Neural progenitor cell (in vitro differentiated cells): ENCODE results near the gene AGBL4. TPM values are rescaled to one million over a fixed set of nuclear protein-coding genes. Genes with fewer than 3 reads are reported as not detected.

Source experiments
- DNase-seq: peaks from one replicate; pipeline ENCODE4 v3.0.0-alpha.2; 2016; ENCODE audit warnings: low spot score
- H2AFZ ChIP-seq: fragments of 200-600 bp; sonication (generic); replicated peaks from 2 replicates; pipeline ENCODE4 v1.6.1; 2016; ENCODE audit warnings: antibody characterized with exemption
- H3F3A ChIP-seq: fragments of 200-600 bp; sonication (generic); 2 replicates; pipeline ENCODE4 v1.6.1; 2016; ENCODE audit warnings: antibody characterized with exemption, low read depth
- H3K27ac ChIP-seq: fragments of 200-600 bp; sonication (generic); 2 replicates; pipeline ENCODE4 v1.5.1; 2016; ENCODE audit warnings: mild to moderate bottlenecking
- H3K27me3 ChIP-seq: fragments of 200-600 bp; sonication (generic); 2 replicates; pipeline ENCODE4 v1.6.1; 2016; ENCODE audit warnings: mild to moderate bottlenecking, moderate library complexity
- H3K36me3 ChIP-seq: fragments of 200-600 bp; sonication (generic); 2 replicates; pipeline ENCODE4 v1.5.1; 2016
- H3K4me1 ChIP-seq: fragments of 200-600 bp; sonication (generic); 2 replicates; pipeline ENCODE4 v1.6.1; 2016; ENCODE audit warnings: mixed run types
- H3K4me2 ChIP-seq: fragments of 200-600 bp; sonication (generic); 2 replicates; pipeline ENCODE4 v1.6.1; 2016
- H3K4me3 ChIP-seq: fragments of 200-600 bp; sonication (generic); 2 replicates; pipeline ENCODE4 v1.5.1; 2016
- H3K79me2 ChIP-seq: fragments of 200-600 bp; sonication (generic); 2 replicates; pipeline ENCODE4 v1.6.1; 2016; ENCODE audit warnings: low read depth
- H3K9ac ChIP-seq: fragments of 200-600 bp; sonication (generic); 2 replicates; pipeline ENCODE4 v1.6.1; 2016
- H3K9me3 ChIP-seq: fragments of 200-600 bp; sonication (generic); 2 replicates; pipeline ENCODE4 v1.5.1; 2016; ENCODE audit warnings: low read depth
- H4K20me1 ChIP-seq: fragments of 200-600 bp; sonication (generic); 2 replicates; pipeline ENCODE4 v1.6.1; 2016; ENCODE audit warnings: low read depth
- H3K27ac Mint-ChIP-seq: 3 replicates; pipeline ENCODE4 v1.8.0; 2021; ENCODE audit warnings: mixed read lengths
- H3K27me3 Mint-ChIP-seq: 2 replicates; pipeline ENCODE4 v1.8.0; 2022; ENCODE audit warnings: low read depth, mild to moderate bottlenecking, inconsistent platforms, moderate library complexity, mixed read lengths; ENCODE audit not compliant: insufficient read depth
- H3K36me3 Mint-ChIP-seq: 3 replicates; pipeline ENCODE4 v1.8.0; 2021; ENCODE audit warnings: mixed read lengths
- H3K4me1 Mint-ChIP-seq: 3 replicates; pipeline ENCODE4 v1.8.0; 2021; ENCODE audit warnings: mixed read lengths
- H3K4me3 Mint-ChIP-seq: 3 replicates; pipeline ENCODE4 v1.8.0; 2021; ENCODE audit warnings: mild to moderate bottlenecking, moderate library complexity, mixed read lengths
- H3K9me3 Mint-ChIP-seq: 3 replicates; pipeline ENCODE4 v1.8.0; 2020; ENCODE audit warnings: mixed read lengths
- EZH2 ChIP-seq: fragments of 200-600 bp; sonication (generic); IDR thresholded peaks from 2 replicates; pipeline ENCODE4 v1.6.1; 2017; ENCODE audit warnings: antibody characterized with exemption, mild to moderate bottlenecking, moderate library complexity
- EZH2phosphoT487 ChIP-seq: fragments of 200-600 bp; sonication (generic); IDR thresholded peaks from 2 replicates; pipeline ENCODE4 v1.6.1; 2017; ENCODE audit warnings: antibody characterized with exemption
- total RNA-seq: library from RNA; depleted of rRNA; stranded (reverse); fragments of >200 nt; gene quantifications from 2 replicates; pipeline ENCODE4 v1.2.3, GENCODE V29; 2015; ENCODE audit warnings: low replicate concordance
- TF ChIP-seq, protein P1 (sequence below): fragments of 200-600 bp; sonication (generic); IDR thresholded peaks from 2 replicates; pipeline ENCODE4 v1.5.1; 2017; ENCODE audit warnings: antibody characterized with exemption, mild to moderate bottlenecking

AGBL4 gene
- total RNA-seq, 1 donor from 2014 or later, result 1.5 TPM

DNA sequence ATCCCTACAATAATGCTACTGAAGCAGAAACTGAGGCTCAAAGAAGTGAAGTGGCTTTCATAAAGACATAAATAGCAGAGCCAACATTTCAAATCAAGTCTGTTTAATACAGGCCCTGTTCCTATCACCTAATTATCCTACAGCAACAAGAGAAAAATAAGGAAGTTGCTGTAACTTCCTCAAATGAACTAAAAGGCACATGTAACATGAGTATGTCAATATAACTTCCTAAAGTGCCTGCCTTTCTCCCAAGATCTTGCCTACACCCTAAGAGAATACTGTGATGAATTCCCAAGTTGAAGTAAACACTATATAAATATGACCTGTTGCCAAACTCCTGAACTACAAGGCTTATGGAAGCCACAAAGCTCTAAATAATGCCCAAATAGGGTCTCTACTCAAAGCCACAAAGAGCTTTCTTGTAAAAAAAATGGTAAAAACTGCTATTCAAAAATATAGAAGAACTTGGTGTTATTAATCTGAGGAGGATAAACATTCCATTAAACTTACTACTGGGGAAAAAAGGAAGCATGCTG lies 1255.7 kb downstream of the AGBL4 start:
- H3K27ac ChIP-seq, result no peak overlapping the region
- no peaks in the 10 kb centered on the region for H3F3A ChIP-seq
- no peak overlapping the region for H3K9ac ChIP-seq
- peaks cover 48% of the 10 kb centered on the region for H3K79me2 ChIP-seq
- Mint-ChIP-seq H3K9me3 (no peaks in the 10 kb centered on the region), H3K36me3 (peaks cover 32% of the 10 kb centered on the region), H3K4me1 (peaks cover 3% of the 10 kb centered on the region), H3K27ac (no peak overlapping the region), H3K27me3 (no peaks in the 10 kb centered on the region), H3K4me3 (no peak overlapping the region)
- no peak overlapping the region for H3K4me2 ChIP-seq
- no peaks in the 10 kb centered on the region for H3K36me3 ChIP-seq
- no peak overlapping the region for H2AFZ ChIP-seq
- TF ChIP-seq EZH2 (no peak), EZH2phosphoT487 (no peak)
- TF ChIP-seq, protein P1, sequence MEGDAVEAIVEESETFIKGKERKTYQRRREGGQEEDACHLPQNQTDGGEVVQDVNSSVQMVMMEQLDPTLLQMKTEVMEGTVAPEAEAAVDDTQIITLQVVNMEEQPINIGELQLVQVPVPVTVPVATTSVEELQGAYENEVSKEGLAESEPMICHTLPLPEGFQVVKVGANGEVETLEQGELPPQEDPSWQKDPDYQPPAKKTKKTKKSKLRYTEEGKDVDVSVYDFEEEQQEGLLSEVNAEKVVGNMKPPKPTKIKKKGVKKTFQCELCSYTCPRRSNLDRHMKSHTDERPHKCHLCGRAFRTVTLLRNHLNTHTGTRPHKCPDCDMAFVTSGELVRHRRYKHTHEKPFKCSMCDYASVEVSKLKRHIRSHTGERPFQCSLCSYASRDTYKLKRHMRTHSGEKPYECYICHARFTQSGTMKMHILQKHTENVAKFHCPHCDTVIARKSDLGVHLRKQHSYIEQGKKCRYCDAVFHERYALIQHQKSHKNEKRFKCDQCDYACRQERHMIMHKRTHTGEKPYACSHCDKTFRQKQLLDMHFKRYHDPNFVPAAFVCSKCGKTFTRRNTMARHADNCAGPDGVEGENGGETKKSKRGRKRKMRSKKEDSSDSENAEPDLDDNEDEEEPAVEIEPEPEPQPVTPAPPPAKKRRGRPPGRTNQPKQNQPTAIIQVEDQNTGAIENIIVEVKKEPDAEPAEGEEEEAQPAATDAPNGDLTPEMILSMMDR, result no peak
- H3K4me3 ChIP-seq, result no peak overlapping the region
- H3K9me3 ChIP-seq, result no peaks in the 10 kb centered on the region
- H3K4me1 ChIP-seq, result peaks cover 10% of the 10 kb centered on the region
- H3K27me3 ChIP-seq, result no peaks in the 10 kb centered on the region
- H4K20me1 ChIP-seq, result peaks cover 83% of the 10 kb centered on the region
- DNase-seq, result no peak

DNA sequence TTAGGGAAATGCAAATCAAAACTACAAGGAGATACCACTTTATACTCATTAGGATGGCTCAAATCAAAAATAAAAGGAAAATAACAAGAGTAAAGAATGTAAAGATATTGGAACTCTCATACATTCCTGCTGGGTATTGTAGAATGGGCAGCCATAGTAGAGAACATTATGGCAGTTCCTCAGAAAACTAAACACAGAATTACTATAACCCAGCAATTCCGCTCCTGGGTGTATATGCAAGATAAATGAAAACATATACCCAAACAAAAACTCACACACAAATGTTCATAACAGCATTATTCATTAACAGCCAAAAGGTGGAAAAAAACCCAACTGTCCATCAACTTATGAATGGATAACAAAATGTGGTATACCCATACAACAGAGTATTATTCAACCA lies 1258.4 kb downstream of the AGBL4 start:
- no peak overlapping the region for H3K4me3 ChIP-seq
- no peaks in the 10 kb centered on the region for H3K9me3 Mint-ChIP-seq
- peaks cover 25% of the 10 kb centered on the region for H3K36me3 Mint-ChIP-seq
- H3K79me2 ChIP-seq, result peaks cover 31% of the 10 kb centered on the region
- TF ChIP-seq, protein P1, result no peak
- TF ChIP-seq EZH2phosphoT487 (no peak), EZH2 (no peak)
- no peak overlapping the region for H2AFZ ChIP-seq
- H3F3A ChIP-seq, result no peaks in the 10 kb centered on the region
- no peaks in the 10 kb centered on the region for H3K27me3 Mint-ChIP-seq
- no peaks in the 10 kb centered on the region for H3K36me3 ChIP-seq
- no peak overlapping the region for H3K27ac Mint-ChIP-seq
- H3K27ac ChIP-seq, result no peak overlapping the region
- H3K4me3 Mint-ChIP-seq, result no peak overlapping the region
- no peak overlapping the region for H3K4me2 ChIP-seq
- peaks cover 74% of the 10 kb centered on the region for H4K20me1 ChIP-seq
- H3K9ac ChIP-seq, result no peak overlapping the region
- peaks cover 3% of the 10 kb centered on the region for H3K4me1 Mint-ChIP-seq
- peaks cover 12% of the 10 kb centered on the region for H3K4me1 ChIP-seq
- DNase-seq, result no peak
- H3K9me3 ChIP-seq, result no peaks in the 10 kb centered on the region
- H3K27me3 ChIP-seq, result no peaks in the 10 kb centered on the region

DNA sequence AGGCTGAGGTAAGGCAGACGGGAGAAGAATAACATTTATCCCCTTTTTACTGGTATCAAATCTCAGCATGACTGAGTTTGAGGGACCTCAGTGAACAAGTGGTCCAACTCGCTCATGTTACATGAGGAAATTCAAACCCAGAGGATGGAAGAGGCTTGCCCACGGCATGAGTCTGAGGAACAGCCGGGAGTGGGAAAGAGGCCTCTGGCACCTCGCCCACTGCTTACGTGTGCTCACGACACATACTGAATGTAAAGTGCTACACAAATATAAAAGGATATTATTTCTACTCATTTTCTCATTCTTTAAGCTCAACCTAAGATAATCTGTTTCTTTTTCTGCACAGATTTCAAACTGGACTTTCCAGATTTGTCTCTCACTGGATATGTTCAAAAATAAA lies 1261.8 kb downstream of the AGBL4 start:
- no peak overlapping the region for H3K4me2 ChIP-seq
- no peak overlapping the region for H3K4me3 ChIP-seq
- H3K36me3 ChIP-seq, result peaks cover 9% of the 10 kb centered on the region
- Mint-ChIP-seq H3K4me3 (no peak overlapping the region), H3K36me3 (peaks cover 40% of the 10 kb centered on the region), H3K27me3 (no peaks in the 10 kb centered on the region), H3K27ac (no peak overlapping the region), H3K9me3 (no peaks in the 10 kb centered on the region), H3K4me1 (no peaks in the 10 kb centered on the region)
- no peaks in the 10 kb centered on the region for H3K27me3 ChIP-seq
- no peak overlapping the region for H3K27ac ChIP-seq
- DNase-seq, result no peak
- peaks cover 50% of the 10 kb centered on the region for H4K20me1 ChIP-seq
- no peak overlapping the region for H3K9ac ChIP-seq
- H3K9me3 ChIP-seq, result no peaks in the 10 kb centered on the region
- H2AFZ ChIP-seq, result no peak overlapping the region
- H3F3A ChIP-seq, result no peaks in the 10 kb centered on the region
- peaks cover 12% of the 10 kb centered on the region for H3K4me1 ChIP-seq
- peaks cover 22% of the 10 kb centered on the region for H3K79me2 ChIP-seq
- TF ChIP-seq EZH2 (no peak), EZH2phosphoT487 (no peak)
- TF ChIP-seq, protein P1, result no peak
